Stomach (tissue), 4 donors: ENCODE measurements around the gene ASCC3.

Experiments
- POLR2A ChIP-seq, 4 donors: fragments of 450-650 bp; IDR thresholded peaks; one replicate each; pipeline ENCODE4 v1.6.1; 2016; ENCODE audit warnings: antibody characterized with exemption in 4 of 4, control low read depth in 2 of 4, mild to moderate bottlenecking in 1 of 4, moderate library complexity in 1 of 4
- POLR2AphosphoS5 ChIP-seq, 3 donors: sonication (generic); formaldehyde crosslinking; IDR thresholded peaks; one replicate each; pipeline ENCODE4 v1.6.1; 2016; ENCODE audit warnings: antibody characterized with exemption in 3 of 3
- TF ChIP-seq, protein P1 (sequence below), 7 experiments: fragments of 450-650 bp in 4 of 7; fragments of 200-600 bp in 3 of 7; sonication (generic) in 3 of 7; IDR thresholded peaks; one replicate each; pipeline ENCODE4 v1.5.1; 2016 to 2019; ENCODE audit warnings: antibody characterized with exemption in 7 of 7, control low read depth in 2 of 7, mild to moderate bottlenecking in 1 of 7

DNA sequence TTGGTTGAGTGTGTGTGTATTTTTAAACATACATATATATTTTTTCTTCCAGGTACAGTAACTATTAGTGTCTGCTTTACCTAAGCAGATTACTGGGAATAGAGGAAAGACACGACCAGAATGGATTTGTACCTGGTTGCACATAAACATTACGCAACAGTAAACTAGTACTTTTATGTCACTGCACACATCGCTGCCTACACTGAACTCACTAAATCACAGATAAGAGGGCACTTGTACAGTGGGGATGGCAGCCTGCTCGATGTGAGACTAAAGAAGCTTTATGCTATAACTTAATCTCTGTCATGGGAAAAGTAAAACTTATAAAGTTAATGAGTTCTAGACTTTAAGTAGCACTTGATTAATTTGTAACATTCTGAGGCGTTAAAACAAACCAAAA, 326.9 kb downstream of the ASCC3 start:
- TF ChIP-seq POLR2A (IDR thresholded peaks at IDR 0.05): no peak
- no peak for TF ChIP-seq POLR2AphosphoS5 (IDR thresholded peaks at IDR 0.05)
- TF ChIP-seq, protein P1, sequence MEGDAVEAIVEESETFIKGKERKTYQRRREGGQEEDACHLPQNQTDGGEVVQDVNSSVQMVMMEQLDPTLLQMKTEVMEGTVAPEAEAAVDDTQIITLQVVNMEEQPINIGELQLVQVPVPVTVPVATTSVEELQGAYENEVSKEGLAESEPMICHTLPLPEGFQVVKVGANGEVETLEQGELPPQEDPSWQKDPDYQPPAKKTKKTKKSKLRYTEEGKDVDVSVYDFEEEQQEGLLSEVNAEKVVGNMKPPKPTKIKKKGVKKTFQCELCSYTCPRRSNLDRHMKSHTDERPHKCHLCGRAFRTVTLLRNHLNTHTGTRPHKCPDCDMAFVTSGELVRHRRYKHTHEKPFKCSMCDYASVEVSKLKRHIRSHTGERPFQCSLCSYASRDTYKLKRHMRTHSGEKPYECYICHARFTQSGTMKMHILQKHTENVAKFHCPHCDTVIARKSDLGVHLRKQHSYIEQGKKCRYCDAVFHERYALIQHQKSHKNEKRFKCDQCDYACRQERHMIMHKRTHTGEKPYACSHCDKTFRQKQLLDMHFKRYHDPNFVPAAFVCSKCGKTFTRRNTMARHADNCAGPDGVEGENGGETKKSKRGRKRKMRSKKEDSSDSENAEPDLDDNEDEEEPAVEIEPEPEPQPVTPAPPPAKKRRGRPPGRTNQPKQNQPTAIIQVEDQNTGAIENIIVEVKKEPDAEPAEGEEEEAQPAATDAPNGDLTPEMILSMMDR (IDR thresholded peaks at IDR 0.05): no peak
